Measurements from ENCODE around the gene TACC3. TPM values are rescaled to one million over a fixed set of nuclear protein-coding genes. Genes with fewer than 3 reads are reported as not detected.
"Not testable (repeated sequence)": the region's sequence is repeated elsewhere in the genome, so short reads cannot be mapped to it uniquely, and the experiment has no call there.

TACC3 gene
- total RNA-seq, 1 donor from 2014 or later: 40.1 TPM

DNA sequence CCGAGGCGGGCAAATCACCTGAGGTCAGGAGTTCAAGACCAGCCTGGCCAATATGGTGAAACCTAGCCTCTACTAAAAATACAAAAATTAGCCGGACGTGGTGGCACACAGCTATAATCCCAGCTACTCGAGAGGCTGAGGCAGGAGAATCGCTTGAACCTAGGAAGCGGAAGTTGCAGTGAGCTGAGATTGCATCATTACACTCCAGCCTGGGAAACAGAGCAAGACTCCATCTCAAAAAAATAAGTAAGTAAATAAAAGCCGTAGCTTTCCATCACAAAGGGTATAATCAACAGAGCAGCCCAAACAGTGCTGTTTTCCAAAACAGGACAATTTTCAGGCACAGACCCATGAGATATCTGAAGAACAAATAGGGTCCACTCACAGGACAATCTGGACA lies 19.6 kb upstream of the TACC3 start:
- not testable (repeated sequence) for DNase-seq (ENCODE audit: extremely low read depth, low read depth, low spot score)

GRCh38 chr4:1703867-1704266 lies 17.5 kb upstream of the TACC3 start:
- DNase-seq (ENCODE audit: extremely low read depth, low read depth, low spot score): no peak

GRCh38 chr4:1705732-1706131 lies 15.6 kb upstream of the TACC3 start:
- no peak for DNase-seq (ENCODE audit: extremely low read depth, low read depth, low spot score)

DNA sequence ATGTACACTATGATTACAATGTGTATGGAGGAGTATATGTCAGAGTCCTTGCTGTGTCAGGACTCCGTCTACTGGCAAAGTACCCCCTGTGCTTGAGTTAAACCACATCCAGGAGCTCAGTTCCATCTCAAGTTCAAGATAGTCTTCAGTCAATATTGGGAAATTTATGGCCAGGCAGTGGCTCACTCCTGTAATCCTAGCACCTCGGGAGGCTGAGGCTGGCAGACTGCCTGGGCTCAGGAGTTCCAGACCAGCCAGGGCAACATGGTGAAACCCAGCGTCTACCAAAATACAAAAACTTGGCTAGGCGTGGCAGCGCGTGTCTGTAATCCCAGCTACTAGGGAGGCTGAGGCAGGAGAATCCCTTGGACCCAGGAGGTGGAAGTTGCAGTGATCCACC lies 15.0 kb upstream of the TACC3 start:
- no peak for DNase-seq (ENCODE audit: extremely low read depth, low read depth, low spot score)

- DNase-seq (ENCODE audit: extremely low read depth, low read depth, low spot score): no peak
Measured at GRCh38 chr4:1708581-1708980, 12.7 kb upstream of the TACC3 start.

- no peak for DNase-seq (ENCODE audit: extremely low read depth, low read depth, low spot score)
Measured at GRCh38 chr4:1711055-1711570, 10.2 kb upstream of the TACC3 start.

DNA sequence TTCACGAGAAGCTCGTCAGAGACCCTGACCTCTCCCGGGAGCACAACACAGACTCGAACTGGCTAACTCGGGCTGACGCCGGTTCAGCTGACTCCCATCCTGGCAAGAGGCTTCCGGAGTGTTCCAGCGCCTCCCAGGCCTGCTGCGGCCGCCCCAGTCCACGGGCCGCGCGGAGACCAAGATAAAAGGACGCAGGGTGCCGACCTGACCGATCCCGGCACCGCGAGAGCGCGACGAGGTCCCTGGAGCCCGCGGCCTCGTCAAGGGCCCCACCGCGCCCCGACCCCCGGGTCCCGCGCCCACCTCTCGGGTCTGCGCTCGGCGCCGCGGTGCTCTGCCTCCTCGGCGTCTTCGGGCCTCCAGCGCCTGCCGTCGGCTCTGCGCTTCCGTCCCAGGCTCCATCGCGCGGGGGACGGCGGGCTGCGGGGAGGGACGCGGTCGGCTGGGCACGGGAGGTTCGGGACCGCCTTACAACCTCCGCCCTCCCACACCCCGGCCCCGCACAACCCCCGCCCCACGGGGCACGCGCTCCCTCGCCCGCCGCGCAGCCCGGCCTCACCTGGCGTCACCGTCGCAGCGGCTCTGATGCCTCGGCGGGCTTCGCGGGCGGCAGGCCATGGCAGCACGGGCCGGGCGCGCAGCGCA lies 9.6 kb upstream of the TACC3 start:
- no peak for DNase-seq (ENCODE audit: extremely low read depth, low read depth, low spot score)

- DNase-seq (ENCODE audit: extremely low read depth, low read depth, low spot score): no peak
Measured at GRCh38 chr4:1712216-1713002, 8.9 kb upstream of the TACC3 start, which contains the start of gene SLBP. TSS of gene SLBP (minus strand) at chr4:1712319. CDS start at chr4:1712188, 131 bp downstream.

DNA sequence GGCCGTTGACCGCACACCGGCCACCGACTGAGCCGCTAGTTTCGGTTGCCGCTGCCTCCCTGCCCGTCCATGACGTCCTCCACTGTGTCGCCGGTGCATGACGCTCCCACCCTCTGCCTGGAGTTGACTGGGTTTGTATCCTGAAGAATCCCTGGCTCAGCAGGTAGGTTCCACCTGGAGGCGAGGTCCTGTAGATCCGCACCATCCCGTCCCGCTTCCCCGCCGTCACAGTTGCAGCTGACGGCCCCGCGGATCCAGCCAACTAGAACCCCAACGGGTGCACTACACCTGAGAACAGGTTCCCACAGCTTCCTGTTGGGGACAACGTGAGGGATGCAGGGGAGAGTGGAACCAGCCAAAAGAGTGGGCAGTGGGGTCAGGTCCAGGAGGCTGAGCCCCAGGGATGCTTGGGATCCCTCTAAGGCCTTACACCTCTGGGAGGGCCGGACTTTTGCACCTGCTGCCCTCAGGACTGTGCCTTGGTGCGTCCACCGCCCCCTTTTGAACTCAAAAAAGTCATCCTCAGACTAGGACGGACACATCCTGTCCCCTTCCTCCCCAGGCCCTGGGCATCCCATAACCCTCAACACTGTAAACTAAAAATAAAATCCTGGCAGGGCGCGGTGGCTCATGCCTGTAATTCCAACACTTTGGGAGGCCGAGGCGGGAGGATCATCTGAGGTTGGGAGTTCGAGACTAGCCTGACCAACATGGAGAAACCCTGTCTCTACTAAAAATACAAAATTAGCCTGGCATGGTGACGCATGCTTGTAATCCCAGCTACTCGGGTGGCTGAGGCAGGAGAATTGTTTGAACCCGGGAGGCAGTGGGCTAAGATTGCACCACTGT lies 8.1 kb upstream of the TACC3 start:
- no peak for DNase-seq (ENCODE audit: extremely low read depth, low read depth, low spot score)

DNA sequence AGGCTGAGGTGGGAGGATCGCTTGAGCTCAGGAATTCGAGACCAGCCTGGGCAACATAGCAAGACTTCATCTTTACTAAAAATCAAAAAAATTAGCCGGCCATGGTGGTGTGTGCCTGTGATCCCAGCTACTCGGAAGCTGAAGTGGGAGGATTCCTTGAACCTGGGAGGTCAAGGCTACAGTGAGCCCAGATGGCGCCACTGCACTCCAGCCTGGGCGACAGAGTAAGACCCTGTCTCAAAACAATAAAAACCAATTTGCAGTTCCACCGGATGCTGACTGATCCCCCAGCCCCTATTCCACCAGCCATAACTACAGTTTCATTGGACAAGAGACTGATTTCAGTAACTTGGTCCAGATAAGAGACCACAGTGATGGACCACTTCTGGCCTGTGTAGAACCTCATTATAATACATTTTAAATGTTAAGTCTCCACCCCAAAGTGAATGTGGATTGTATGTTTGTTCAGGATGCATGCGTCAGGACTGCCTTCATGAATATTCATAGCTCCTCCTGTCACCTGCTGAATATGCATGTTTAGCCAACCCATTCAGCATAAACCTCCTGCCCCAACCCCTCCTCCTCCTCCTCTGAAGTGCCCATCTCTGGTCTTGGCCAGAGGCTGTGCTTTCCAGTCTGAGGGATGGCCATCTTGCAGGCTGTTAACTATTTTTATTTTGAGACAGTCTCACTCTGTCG lies 6.9 kb upstream of the TACC3 start:
- DNase-seq (ENCODE audit: extremely low read depth, low read depth, low spot score): no peak

- DNase-seq (ENCODE audit: extremely low read depth, low read depth, low spot score): no peak
Measured at GRCh38 chr4:1715002-1715758, 6.1 kb upstream of the TACC3 start.

DNA sequence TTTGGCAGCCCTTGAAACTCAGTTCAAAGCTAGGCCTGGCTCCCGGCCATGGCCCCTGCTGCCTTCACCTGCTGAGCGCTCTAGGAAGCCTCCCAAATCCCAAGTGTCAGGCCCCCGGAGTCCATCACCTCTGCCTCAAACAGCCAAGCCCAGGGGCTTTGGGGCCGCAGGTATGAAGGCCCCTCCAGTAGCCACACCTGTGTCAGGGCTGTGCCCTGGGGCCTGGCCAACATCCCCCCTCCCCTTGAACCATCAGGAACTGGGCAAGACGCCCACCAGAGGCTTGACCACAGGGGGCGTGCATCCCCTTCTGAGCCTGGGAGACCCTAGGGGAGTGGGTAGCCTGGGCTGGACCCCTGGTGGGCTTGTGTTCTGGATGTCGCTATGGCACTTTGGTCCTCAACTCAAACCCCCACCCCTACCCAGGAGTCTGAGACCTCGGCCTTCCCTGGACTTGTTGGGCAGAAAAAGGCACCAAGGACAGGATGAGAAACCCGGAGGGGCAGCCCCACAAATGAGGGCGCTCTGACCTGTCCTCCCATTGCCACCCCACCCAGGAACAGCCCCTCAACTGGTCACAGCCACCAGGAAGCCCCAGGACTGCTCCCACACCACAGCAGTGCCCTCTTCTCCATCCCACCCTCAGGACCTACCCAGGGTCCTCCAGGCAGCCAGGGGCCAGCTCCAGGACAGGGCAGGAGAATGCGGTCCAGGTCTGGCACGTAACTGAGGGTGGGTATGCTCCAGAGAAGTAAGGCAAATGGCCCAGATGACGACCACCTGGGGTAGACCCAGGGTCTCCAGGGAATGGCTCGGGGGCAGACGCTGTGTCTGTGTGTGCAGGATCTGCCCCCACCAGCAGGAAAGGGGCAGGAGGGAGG lies 5.0 kb upstream of the TACC3 start:
- no peak for DNase-seq (ENCODE audit: extremely low read depth, low read depth, low spot score)

GRCh38 chr4:1717129-1718094 lies 3.9 kb upstream of the TACC3 start:
- DNase-seq (ENCODE audit: extremely low read depth, low read depth, low spot score): no peak

DNA sequence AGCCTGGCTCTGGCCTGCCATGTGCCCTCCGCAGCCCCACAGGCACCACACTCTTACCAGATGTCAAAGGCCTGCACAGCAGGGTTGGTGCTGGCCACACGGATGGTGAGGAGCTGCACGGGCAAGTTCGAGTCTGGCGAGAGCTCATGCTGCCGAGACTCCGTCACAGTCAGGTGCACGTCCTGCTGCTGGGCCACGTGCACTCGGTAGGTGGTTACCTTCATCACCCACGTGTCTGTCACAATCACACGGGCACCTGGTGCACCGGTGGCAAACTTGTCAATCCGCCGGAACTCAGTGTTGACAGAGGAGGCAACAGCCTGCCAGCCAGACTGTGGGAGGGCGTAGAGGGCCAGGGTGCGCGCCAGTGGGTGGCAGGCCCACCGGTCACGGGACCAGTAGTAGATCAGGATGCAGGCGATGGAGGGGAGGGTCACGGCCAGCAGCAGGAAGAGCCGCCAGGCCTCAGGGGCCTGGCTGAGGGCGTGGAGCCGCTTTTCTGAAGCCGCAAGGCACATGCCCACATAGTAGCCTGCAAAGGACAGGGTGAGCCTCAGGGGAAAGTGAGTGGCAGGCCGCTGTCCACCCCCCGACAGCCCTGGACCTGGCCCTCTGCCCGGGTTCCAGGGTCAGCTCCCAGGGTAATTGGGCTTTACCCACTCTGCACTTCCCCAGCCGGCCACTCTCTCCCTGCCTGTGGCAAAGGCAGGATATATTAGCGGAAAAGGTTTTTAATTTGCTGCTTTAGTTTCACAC lies 3.0 kb upstream of the TACC3 start:
- DNase-seq (ENCODE audit: extremely low read depth, low read depth, low spot score): no peak

DNA sequence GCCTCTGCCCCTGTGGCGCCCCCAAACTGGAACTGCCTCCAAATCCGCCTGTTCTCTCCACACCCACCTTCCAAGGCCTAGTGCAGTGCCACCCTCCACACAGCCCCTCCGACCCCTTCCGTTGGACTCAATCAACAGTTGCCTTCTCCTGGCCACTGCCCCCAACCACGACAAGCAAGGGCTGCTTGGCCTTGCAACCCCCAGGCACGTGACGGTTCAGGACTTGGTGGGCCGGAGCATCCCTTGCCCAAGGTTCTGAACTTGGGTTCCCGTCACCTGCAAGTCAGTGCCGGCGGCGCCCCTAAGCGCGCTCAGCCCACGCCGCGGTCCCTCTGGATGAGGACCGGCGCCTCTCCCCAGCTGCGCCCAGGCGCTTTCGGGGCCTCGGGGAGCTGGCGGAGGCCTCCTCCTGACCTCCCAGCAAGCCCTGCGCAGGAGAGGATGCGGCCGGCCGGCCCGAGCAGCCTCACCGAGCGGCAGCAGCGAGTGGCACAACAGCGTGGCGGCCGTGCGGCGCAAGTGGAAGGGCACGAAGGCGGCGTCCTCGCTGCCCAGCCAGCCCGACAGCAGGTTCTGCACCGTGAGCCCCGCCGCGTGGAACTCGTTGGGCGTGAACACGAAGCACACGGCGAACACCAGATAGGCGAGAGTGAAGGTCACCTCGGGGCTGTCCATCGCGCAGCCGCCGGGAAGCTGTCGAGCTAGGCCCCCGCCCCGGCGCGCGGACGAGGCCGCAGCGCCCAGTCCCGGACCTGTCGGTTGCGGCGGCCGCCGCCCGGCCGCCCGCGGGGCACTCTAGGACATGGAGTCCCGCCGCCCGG lies 948 bp upstream of the TACC3 start:
- no peak for DNase-seq (ENCODE audit: extremely low read depth, low read depth, low spot score)

All from glomerular endothelial cell (primary cell).